Pancreas (tissue), 10 donors: ENCODE results near the gene HRH2. TPM values are rescaled to one million over a fixed set of nuclear protein-coding genes. Genes with fewer than 3 reads are reported as not detected.

Source experiments
- ATAC-seq, 4 donors: fragments of 200-7000 bp; cut with Tn5 transposase; one replicate each; pipeline versions ENCODE4 v1.8.0 to v1.9.1; 2020; ENCODE audit warnings: mild to moderate bottlenecking in 4 of 4, moderate library complexity in 4 of 4
- DNase-seq, 6 donors: peaks; one replicate each; pipeline ENCODE4 v3.0.0-alpha.2; 2020
- FAIRE-seq: peaks from 2 replicates; lab custom pipeline; 2012; peaks lifted over from hg19 to GRCh38; lab: Jason Lieb, UNC
- H3K27ac ChIP-seq, 4 donors: fragments of 200-600 bp; sonication (generic); 1 replicate in 3 of 4; 2 replicates in 1 of 4; pipeline versions ENCODE4 v1.5.0 to v1.8.0; 2020
- H3K27me3 ChIP-seq, 4 donors: fragments of 200-600 bp; one replicate each; pipeline ENCODE4 v1.8.0; 2021
- H3K36me3 ChIP-seq, 3 donors: fragments of 200-600 bp; sonication (generic) in 1 of 3; one replicate each; pipeline versions ENCODE4 v1.5.0 to v1.8.0; 2020 to 2021
- H3K4me1 ChIP-seq, 3 donors: fragments of 200-600 bp; one replicate each; pipeline ENCODE4 v1.8.0; 2021
- H3K4me3 ChIP-seq, 4 donors: fragments of 200-600 bp; sonication (generic) in 2 of 4; one replicate each; pipeline versions ENCODE4 v1.5.0 to v1.8.0; 2020 to 2021
- H3K9me3 ChIP-seq, 4 donors: fragments of 200-600 bp; one replicate each; pipeline ENCODE4 v1.8.0; 2021
- WGBS, 2 donors: extraction: QIAGEN DNeasy Blood & Tissue Kit; methylation state at CpG; one replicate each; pipeline ENCODE4 v1.1.7; 2013; 5-methylcytosine and 5-hydroxymethylcytosine counted together
- intact Hi-C, 3 donors: fragments of 100-400 bp; cut with DNase I; formaldehyde crosslinking; loops; one replicate each; pipeline versions ENCODE4 v1.11.1 to v1.14.2; 2022
- polyA plus RNA-seq, 2 donors: library from polyadenylated mRNA; stranded (reverse); fragments of 200-250 nt; gene quantifications; one replicate each; pipeline ENCODE4 v1.2.3, GENCODE V29; 2013
- total RNA-seq, 6 donors: library from RNA; stranded (reverse); fragmentation: NEBNext Ultra II Directional in 4 of 6; extraction: Animal tissue kit (Norgen Biotek cat#: 25700) in 4 of 6; gene quantifications; one replicate each; pipeline versions ENCODE4 v1.2.1 to v1.2.4, GENCODE V29; 2021 to 2023
- TF ChIP-seq, protein P1 (sequence below), 4 donors: fragments of 200-600 bp; sonication (generic) in 3 of 4; IDR thresholded peaks; one replicate each; pipeline versions ENCODE4 v1.5.0 to v1.8.0; 2021; ENCODE audit warnings: antibody characterized with exemption in 4 of 4
- donor health status: healthy with polysubstance abuse.
- donor health status: DM: no; HTN: no; CAD: no; lungs with moderate emphysema.
- donor health status: DM: no; HTN: no; CAD: no.
- donor health status: control.
- donor health status: control.
- donor health status: Bipolar disorder and iron deficiency.
- donor health status: DM: yes; HTN: yes; CAD: no.
- donor health status: DM: no; HTN: no; CAD: no.
- donor health status: DM: no; HTN: no; CAD: no.
- donor health status: DM: yes; HTN: yes; CAD: no.

HRH2 gene
- total and polyA plus RNA-seq, 8 donors, result 0.05 to 1.4 (median 0.50) TPM

GRCh38 chr5:175738602-175739133, 80.8 kb downstream of the HRH2 start:
- H3K36me3 ChIP-seq, result no peaks in the 10 kb centered on the region
- TF ChIP-seq, protein P1, sequence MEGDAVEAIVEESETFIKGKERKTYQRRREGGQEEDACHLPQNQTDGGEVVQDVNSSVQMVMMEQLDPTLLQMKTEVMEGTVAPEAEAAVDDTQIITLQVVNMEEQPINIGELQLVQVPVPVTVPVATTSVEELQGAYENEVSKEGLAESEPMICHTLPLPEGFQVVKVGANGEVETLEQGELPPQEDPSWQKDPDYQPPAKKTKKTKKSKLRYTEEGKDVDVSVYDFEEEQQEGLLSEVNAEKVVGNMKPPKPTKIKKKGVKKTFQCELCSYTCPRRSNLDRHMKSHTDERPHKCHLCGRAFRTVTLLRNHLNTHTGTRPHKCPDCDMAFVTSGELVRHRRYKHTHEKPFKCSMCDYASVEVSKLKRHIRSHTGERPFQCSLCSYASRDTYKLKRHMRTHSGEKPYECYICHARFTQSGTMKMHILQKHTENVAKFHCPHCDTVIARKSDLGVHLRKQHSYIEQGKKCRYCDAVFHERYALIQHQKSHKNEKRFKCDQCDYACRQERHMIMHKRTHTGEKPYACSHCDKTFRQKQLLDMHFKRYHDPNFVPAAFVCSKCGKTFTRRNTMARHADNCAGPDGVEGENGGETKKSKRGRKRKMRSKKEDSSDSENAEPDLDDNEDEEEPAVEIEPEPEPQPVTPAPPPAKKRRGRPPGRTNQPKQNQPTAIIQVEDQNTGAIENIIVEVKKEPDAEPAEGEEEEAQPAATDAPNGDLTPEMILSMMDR (IDR thresholded peaks at IDR 0.05), result no peak
- no peak overlapping the region for H3K27ac ChIP-seq
- DNase-seq (no peak), FAIRE-seq (no peak), ATAC-seq (no peak)
- 50 to 62% methylated on average over 14 of the region's 14 CpGs for WGBS, 2 donors
- H3K4me3 ChIP-seq, result no peak overlapping the region
- H3K9me3 ChIP-seq, result no peaks in the 10 kb centered on the region
- no peaks in the 10 kb centered on the region for H3K27me3 ChIP-seq
- intact Hi-C loops, result no loop called here
- H3K4me1 ChIP-seq, result no peaks in the 10 kb centered on the region

DNA sequence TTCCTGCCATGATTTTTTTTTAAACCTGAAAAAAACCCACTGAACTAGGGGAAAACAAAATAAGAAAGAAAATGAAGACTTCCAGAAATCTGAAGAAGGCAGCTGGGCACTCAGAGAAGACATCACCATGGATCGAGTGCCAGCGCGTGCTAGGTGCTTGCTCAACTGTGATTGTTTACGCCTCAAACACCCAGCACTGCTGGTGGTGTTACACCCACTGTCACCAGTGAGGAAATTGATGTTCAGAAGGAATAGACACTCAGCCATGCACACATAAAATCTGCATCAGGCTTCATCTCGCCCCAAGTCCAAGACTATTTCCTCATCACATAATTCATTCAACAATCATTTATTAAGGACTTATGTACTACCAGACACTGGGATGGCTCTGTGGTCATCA, 82.1 kb downstream of the HRH2 start:
- intact Hi-C loops, result no loop called here
- no peaks in the 10 kb centered on the region for H3K4me1 ChIP-seq
- H3K27ac ChIP-seq, result no peak overlapping the region
- no peaks in the 10 kb centered on the region for H3K9me3 ChIP-seq
- no peaks in the 10 kb centered on the region for H3K36me3 ChIP-seq
- TF ChIP-seq, protein P1 (IDR thresholded peaks at IDR 0.05), result no peak
- ATAC-seq, result no peak
- H3K4me3 ChIP-seq, result no peak overlapping the region
- DNase-seq, result no peak
- WGBS, 2 donors, result 74% methylated on average over 5 of the region's 5 CpGs
- no peak for FAIRE-seq
- no peaks in the 10 kb centered on the region for H3K27me3 ChIP-seq

- H3K27me3 ChIP-seq, result no peaks in the 10 kb centered on the region
- H3K27ac ChIP-seq, result no peak overlapping the region
- FAIRE-seq, result no peak
- no peak overlapping the region for H3K4me3 ChIP-seq
- ATAC-seq, result no peak
- 38 to 51% methylated on average over 3 of the region's 3 CpGs for WGBS, 2 donors
- no peaks in the 10 kb centered on the region for H3K4me1 ChIP-seq
- no peak for DNase-seq
- no peaks in the 10 kb centered on the region for H3K9me3 ChIP-seq
- no peaks in the 10 kb centered on the region for H3K36me3 ChIP-seq
- intact Hi-C loops, result no loop called here
- TF ChIP-seq, protein P1 (IDR thresholded peaks at IDR 0.05), result no peak
Observed at GRCh38 chr5:175741556-175741955, 83.7 kb downstream of the HRH2 start.

DNA sequence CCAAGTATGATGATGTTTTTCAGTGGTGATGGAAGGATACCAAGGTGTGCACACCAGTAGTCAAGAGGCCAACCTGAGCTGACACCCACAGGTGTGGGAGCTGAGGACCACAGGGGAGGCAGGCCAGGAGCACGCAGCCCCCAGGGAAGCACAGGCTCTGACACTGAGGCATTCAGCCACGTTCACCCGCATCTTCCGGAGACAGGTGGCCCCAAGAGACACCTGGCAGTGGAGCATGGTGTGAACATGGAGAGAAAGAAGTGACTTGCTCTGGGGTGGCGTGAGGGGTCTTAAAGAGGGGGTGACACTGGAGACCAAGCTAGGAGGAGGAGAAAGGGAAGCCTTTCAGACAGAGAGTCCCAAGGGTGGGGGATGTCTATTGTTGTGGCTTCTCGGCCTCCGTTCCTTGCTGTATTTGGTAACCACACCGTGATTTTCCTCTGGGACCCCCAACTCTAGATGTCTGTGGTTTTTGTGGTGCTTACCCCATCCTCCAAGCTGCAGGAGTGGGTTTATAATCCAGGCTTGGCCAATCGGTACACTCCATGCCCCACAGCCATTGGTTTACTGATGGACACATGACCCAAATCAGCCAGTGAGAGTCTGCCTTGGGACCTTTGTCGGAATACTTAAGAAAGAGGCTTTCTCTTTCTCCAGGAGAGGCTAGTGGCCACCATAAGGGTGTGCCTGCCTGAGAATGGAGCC, 84.6 kb downstream of the HRH2 start:
- no peak for DNase-seq
- FAIRE-seq, result no peak
- H3K27ac ChIP-seq, result no peak overlapping the region
- H3K36me3 ChIP-seq, result no peaks in the 10 kb centered on the region
- WGBS, 2 donors, result 65 to 79% methylated on average over 10 of the region's 10 CpGs
- TF ChIP-seq, protein P1 (IDR thresholded peaks at IDR 0.05), result no peak
- no peak for ATAC-seq
- no peaks in the 10 kb centered on the region for H3K9me3 ChIP-seq
- no peak overlapping the region for H3K4me3 ChIP-seq
- intact Hi-C loops, result no loop called here
- H3K27me3 ChIP-seq, result no peaks in the 10 kb centered on the region
- H3K4me1 ChIP-seq, result no peaks in the 10 kb centered on the region

DNA sequence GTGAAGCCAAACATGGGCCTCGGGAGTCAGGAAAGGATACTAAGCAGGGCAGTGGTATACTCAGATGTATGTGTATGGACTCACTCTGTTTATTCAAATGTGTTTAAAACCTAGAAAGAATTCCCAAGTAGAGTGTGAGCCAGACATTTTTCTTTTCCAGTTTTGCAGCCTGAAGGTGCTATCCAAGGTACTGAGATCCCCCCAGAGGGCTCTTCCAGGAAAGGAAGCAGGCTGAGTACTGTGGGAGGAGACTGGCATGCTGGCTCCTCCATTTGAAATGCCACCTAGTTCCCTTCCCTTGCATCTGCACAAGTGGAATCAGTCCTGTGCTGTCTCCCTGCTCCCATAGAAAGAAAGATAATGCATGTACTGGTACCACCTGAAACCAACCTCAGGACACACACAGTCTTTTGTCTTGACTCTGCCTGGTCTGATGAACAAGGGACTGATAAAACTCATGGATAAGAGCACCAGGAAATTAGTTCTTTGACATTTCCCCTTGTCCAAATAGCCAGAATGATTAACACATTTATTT, 85.9 kb downstream of the HRH2 start:
- WGBS, 2 donors, result 45 to 52% methylated on average over 1 of the region's 1 CpG
- ATAC-seq, result no peak
- no peaks in the 10 kb centered on the region for H3K36me3 ChIP-seq
- TF ChIP-seq, protein P1 (IDR thresholded peaks at IDR 0.05), result no peak
- H3K4me3 ChIP-seq, result no peak overlapping the region
- H3K27me3 ChIP-seq, result no peaks in the 10 kb centered on the region
- FAIRE-seq, result no peak
- H3K27ac ChIP-seq, result no peak overlapping the region
- no peak for DNase-seq
- intact Hi-C loops, result no loop called here
- no peaks in the 10 kb centered on the region for H3K4me1 ChIP-seq
- H3K9me3 ChIP-seq, result no peaks in the 10 kb centered on the region
